ENCODE data around the gene KYNU. TPM values are rescaled to one million over a fixed set of nuclear protein-coding genes. Genes with fewer than 3 reads are reported as not detected.

Gene KYNU
- 1 to 10 TPM in 3 of 4 donors, under 1 TPM in 1; 0.27 to 5.7 (median 3.6) TPM for total RNA-seq

GRCh38 chr2:142877216-142877838 lies at the start of gene KYNU:
TSS of gene KYNU (plus strand) at chr2:142877664. CDS start at chr2:142885368, 7,704 bp downstream.
- no peak for ATAC-seq
- H3K4me3 ChIP-seq: peak within 1 kb of the TSS; percentile 5 to 14
- no peaks in the 10 kb centered on the region for H3K4me1 ChIP-seq

GRCh38 chr2:142834021-142834420 lies 43.4 kb upstream of the KYNU start:
- no peak for ATAC-seq
- no peaks in the 10 kb centered on the region for H3K36me3 ChIP-seq
- no peak for TF ChIP-seq EP300 (IDR thresholded peaks at IDR 0.05)
- no peak for TF ChIP-seq POLR2A (IDR thresholded peaks at IDR 0.05)
- no peak for TF ChIP-seq POLR2AphosphoS5 (IDR thresholded peaks at IDR 0.05)
- no peak for TF ChIP-seq CTCF (IDR thresholded peaks at IDR 0.05)
- no peak overlapping the region for H3K27ac ChIP-seq
- H3K9me3 ChIP-seq: no peaks in the 10 kb centered on the region
- WGBS, 2 donors (ENCODE audit: low coverage in 1 of 2): 77 to 89% methylated on average over 1 of the region's 1 CpG
- H3K4me3 ChIP-seq: no peak overlapping the region
- no peaks in the 10 kb centered on the region for H3K4me1 ChIP-seq
- no peaks in the 10 kb centered on the region for H3K27me3 ChIP-seq

More at GRCh38 chr2:142877216-142877838, at the start of gene KYNU:
- H3K27ac ChIP-seq: no peak within 1 kb of the TSS
- no peak for TF ChIP-seq POLR2A (IDR thresholded peaks at IDR 0.05)
- TF ChIP-seq CTCF (IDR thresholded peaks at IDR 0.05): no peak
- TF ChIP-seq POLR2AphosphoS5 (IDR thresholded peaks at IDR 0.05): no peak
- 48 to 70% methylated on average over 2 of the region's 2 CpGs for WGBS, 2 donors (ENCODE audit: low coverage in 1 of 2)
- H3K9me3 ChIP-seq: no peaks in the 10 kb centered on the region
- no peaks in the 10 kb centered on the region for H3K36me3 ChIP-seq
- no peaks in the 10 kb centered on the region for H3K27me3 ChIP-seq

- Histone ChIP-seq H3K9me3 (no peaks in the 10 kb centered on the region), H3K27ac (no peak overlapping the region), H3K36me3 (no peaks in the 10 kb centered on the region), H3K4me3 (no peak overlapping the region), H3K27me3 (no peaks in the 10 kb centered on the region), H3K4me1 (no peaks in the 10 kb centered on the region)
- no peak for TF ChIP-seq POLR2AphosphoS5 (IDR thresholded peaks at IDR 0.05)
- TF ChIP-seq POLR2A (IDR thresholded peaks at IDR 0.05): no peak
- no peak for TF ChIP-seq CTCF (IDR thresholded peaks at IDR 0.05)
- no peak for TF ChIP-seq EP300 (IDR thresholded peaks at IDR 0.05)
- no peak for ATAC-seq
Measured at GRCh38 chr2:142840436-142840835, 37.0 kb upstream of the KYNU start.

- H3K4me3 ChIP-seq: no peak overlapping the region
- ATAC-seq: no peak
- H3K36me3 ChIP-seq: no peaks in the 10 kb centered on the region
- no peak overlapping the region for H3K27ac ChIP-seq
- no peak for TF ChIP-seq CTCF (IDR thresholded peaks at IDR 0.05)
- TF ChIP-seq EP300 (IDR thresholded peaks at IDR 0.05): no peak
- no peak for TF ChIP-seq POLR2A (IDR thresholded peaks at IDR 0.05)
- TF ChIP-seq POLR2AphosphoS5 (IDR thresholded peaks at IDR 0.05): no peak
- 93 to 94% methylated on average over 2 of the region's 2 CpGs for WGBS, 2 donors (ENCODE audit: low coverage in 1 of 2)
- no peaks in the 10 kb centered on the region for H3K4me1 ChIP-seq
- H3K9me3 ChIP-seq: no peaks in the 10 kb centered on the region
- H3K27me3 ChIP-seq: no peaks in the 10 kb centered on the region
Measured at GRCh38 chr2:142841788-142842187, 35.7 kb upstream of the KYNU start.

GRCh38 chr2:142842369-142842768 lies 35.1 kb upstream of the KYNU start:
- Histone ChIP-seq H3K27ac (no peak overlapping the region), H3K36me3 (no peaks in the 10 kb centered on the region), H3K4me1 (no peaks in the 10 kb centered on the region), H3K4me3 (no peak overlapping the region), H3K9me3 (no peaks in the 10 kb centered on the region), H3K27me3 (no peaks in the 10 kb centered on the region)
- ATAC-seq: no peak
- no peak for TF ChIP-seq POLR2AphosphoS5 (IDR thresholded peaks at IDR 0.05)
- TF ChIP-seq EP300 (IDR thresholded peaks at IDR 0.05): no peak
- no peak for TF ChIP-seq POLR2A (IDR thresholded peaks at IDR 0.05)
- TF ChIP-seq CTCF (IDR thresholded peaks at IDR 0.05): no peak
- 100% methylated on average over 1 of the region's 1 CpG for WGBS, 2 donors (ENCODE audit: low coverage in 1 of 2)
